Glutamatergic neuron (in vitro differentiated cells): Measurements from ENCODE around the gene MRPS10. TPM values are rescaled to one million over a fixed set of nuclear protein-coding genes. Genes with fewer than 3 reads are reported as not detected.
A peak's percentile ranks its signal among the peaks of the same experiment; 100 is the strongest.
"Not testable (repeated sequence)": the region's sequence is repeated elsewhere in the genome, so short reads cannot be mapped to it uniquely, and the experiment has no call there.

Experiments used
- DNase-seq: peaks from one replicate; pipeline ENCODE4 v3.0.0; 2022
- H3K27ac Mint-ChIP-seq: one replicate; pipeline ENCODE4 v1.8.0; 2020; ENCODE audit warnings: mild to moderate bottlenecking, mixed read lengths, inconsistent platforms; ENCODE audit not compliant: unreplicated experiment
- H3K27me3 Mint-ChIP-seq: one replicate; pipeline ENCODE4 v1.8.0; 2020; ENCODE audit warnings: mild to moderate bottlenecking, moderate library complexity, mixed read lengths, inconsistent platforms; ENCODE audit not compliant: unreplicated experiment
- H3K36me3 Mint-ChIP-seq: one replicate; pipeline ENCODE4 v1.8.0; 2020; ENCODE audit warnings: mild to moderate bottlenecking, mixed read lengths, inconsistent platforms; ENCODE audit not compliant: unreplicated experiment
- H3K4me1 Mint-ChIP-seq: one replicate; pipeline ENCODE4 v1.8.0; 2020; ENCODE audit warnings: mild to moderate bottlenecking, low read depth, mixed read lengths, inconsistent platforms; ENCODE audit not compliant: unreplicated experiment
- H3K4me3 Mint-ChIP-seq: one replicate; pipeline ENCODE4 v1.8.0; 2020; ENCODE audit warnings: mild to moderate bottlenecking, mixed read lengths, inconsistent platforms; ENCODE audit not compliant: unreplicated experiment
- H3K9me3 Mint-ChIP-seq: one replicate; pipeline ENCODE4 v1.8.0; 2020; ENCODE audit warnings: mild to moderate bottlenecking, moderate library complexity, mixed read lengths, inconsistent platforms; ENCODE audit not compliant: unreplicated experiment
- total RNA-seq: library from RNA; stranded (reverse); fragmentation: NEBNext Ultra II Directional; extraction: Animal tissue kit (Norgen Biotek cat#: 25700); gene quantifications from one replicate; pipeline ENCODE4 v1.2.1, GENCODE V29; 2021; ENCODE audit not compliant: unreplicated experiment
- TF ChIP-seq, protein P1 (sequence below): fragments of 200-600 bp; sonication (generic); IDR thresholded peaks from one replicate; pipeline ENCODE4 v1.5.0; 2021; ENCODE audit not compliant: partially characterized antibody, unreplicated experiment

MRPS10 gene
- total RNA-seq, 1 donor from 2014 or later = 25.9 TPM

DNA sequence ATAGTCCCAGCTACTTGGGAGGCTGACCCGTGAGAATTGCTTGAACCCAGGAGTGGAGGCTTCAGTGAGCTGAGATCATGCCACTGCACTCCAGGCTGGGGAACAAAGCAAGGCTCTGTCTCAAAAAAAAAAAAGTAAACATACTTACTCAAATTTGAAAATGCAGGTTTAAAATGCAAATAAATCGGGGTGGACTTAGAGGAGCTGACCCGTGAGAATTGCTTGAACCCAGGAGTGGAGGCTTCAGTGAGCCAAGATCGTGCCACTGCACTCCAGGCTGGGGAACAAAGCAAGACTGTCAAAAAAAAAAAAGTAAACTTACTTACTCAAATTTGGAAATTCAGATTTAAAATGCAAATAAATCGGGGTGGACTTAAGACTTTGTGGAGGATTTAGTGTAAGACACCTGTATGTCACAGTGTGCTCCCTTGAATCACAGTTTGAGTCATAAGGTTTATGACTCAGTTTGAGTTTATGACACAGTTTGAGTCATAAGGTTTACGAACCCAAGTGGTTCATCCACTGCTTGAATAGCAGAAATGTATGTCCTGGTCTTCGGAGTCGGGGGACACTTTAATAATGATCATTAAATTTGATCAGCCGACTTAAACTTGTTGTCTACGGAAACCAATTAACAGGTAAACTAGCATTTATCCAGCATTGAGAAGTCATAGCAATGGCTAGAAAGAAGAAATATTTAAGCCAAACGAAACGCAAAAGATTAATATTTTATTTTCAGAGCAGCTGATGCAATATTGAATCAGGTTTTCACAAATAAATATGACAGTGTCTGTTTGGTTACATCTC, 6.8 kb upstream of the MRPS10 start:
- Mint-ChIP-seq H3K4me3 (no peak overlapping the region), H3K27me3 (peaks cover 2% of the 10 kb centered on the region), H3K27ac (no peak overlapping the region), H3K36me3 (no peaks in the 10 kb centered on the region), H3K9me3 (peaks cover 1% of the 10 kb centered on the region), H3K4me1 (peaks cover 2% of the 10 kb centered on the region)
- TF ChIP-seq, protein P1, sequence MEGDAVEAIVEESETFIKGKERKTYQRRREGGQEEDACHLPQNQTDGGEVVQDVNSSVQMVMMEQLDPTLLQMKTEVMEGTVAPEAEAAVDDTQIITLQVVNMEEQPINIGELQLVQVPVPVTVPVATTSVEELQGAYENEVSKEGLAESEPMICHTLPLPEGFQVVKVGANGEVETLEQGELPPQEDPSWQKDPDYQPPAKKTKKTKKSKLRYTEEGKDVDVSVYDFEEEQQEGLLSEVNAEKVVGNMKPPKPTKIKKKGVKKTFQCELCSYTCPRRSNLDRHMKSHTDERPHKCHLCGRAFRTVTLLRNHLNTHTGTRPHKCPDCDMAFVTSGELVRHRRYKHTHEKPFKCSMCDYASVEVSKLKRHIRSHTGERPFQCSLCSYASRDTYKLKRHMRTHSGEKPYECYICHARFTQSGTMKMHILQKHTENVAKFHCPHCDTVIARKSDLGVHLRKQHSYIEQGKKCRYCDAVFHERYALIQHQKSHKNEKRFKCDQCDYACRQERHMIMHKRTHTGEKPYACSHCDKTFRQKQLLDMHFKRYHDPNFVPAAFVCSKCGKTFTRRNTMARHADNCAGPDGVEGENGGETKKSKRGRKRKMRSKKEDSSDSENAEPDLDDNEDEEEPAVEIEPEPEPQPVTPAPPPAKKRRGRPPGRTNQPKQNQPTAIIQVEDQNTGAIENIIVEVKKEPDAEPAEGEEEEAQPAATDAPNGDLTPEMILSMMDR = no peak
- no peak for DNase-seq

DNA sequence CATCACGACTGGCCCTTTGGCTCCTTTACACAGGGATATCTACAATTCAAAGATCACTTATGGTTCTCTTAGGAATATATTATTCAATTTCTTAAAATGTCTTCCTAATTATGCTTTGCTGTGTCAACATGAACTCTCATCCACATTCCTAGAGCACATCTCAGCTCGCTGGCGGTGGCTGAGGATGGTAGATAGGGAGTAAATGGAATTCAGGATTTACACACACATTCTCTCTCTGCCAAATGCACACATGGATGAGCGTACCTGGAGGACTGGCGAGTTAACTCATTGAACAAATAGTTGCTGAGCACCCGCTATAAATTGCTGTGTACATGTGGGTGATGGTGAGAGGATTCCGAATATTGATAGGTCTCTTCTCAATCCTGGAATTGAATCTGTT, 4.8 kb upstream of the MRPS10 start:
- Mint-ChIP-seq H3K36me3 (no peaks in the 10 kb centered on the region), H3K9me3 (no peaks in the 10 kb centered on the region), H3K27ac (no peak overlapping the region), H3K4me3 (no peak overlapping the region), H3K27me3 (no peaks in the 10 kb centered on the region), H3K4me1 (no peaks in the 10 kb centered on the region)
- DNase-seq = no peak
- TF ChIP-seq, protein P1 = no peak

DNA sequence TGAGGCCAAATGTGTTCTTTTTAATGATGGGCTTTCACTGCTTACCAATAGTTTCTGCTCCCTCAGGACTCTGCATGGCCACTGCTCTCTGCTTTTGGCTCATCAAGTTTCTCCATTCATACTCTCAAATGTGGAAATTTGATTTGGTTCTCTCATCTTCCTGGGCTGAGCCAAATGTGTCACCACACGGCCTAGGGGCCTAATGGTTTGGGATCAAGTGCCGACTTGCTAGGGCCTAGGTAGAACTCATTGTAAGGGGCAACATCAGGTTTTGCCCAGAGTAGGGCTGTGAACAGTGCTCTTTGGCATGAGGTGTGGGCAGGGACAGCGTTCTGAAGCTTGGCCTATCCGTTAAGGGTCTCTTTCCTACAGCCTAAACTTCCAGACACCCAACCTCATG, 3.9 kb upstream of the MRPS10 start:
- TF ChIP-seq, protein P1 = no peak
- Mint-ChIP-seq H3K4me1 (peaks cover 2% of the 10 kb centered on the region), H3K27me3 (no peaks in the 10 kb centered on the region), H3K4me3 (no peak overlapping the region), H3K27ac (no peak overlapping the region), H3K9me3 (no peaks in the 10 kb centered on the region), H3K36me3 (no peaks in the 10 kb centered on the region)
- DNase-seq = no peak

DNA sequence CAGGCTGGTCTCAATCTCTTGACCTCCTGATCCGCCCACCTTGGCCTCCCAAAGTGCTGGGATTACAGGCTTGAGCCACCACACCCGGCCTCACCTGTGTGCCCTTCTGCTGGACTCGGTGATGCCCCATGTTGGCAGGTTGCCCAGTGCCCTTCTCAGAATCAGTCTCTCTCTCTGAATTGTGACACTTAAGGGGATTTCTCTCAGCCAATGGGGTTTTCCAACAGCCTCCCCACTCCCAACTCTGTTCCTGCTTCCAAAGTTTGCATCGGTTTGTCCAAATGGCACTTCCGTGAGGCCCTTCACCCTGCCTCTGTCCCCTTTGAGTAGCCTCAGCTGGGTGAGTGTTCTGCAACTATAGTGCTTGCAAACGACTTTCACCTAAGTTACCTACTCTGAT, 3.1 kb upstream of the MRPS10 start:
- peaks cover 2% of the 10 kb centered on the region for H3K4me1 Mint-ChIP-seq
- H3K27ac Mint-ChIP-seq = no peak overlapping the region
- no peaks in the 10 kb centered on the region for H3K9me3 Mint-ChIP-seq
- no peaks in the 10 kb centered on the region for H3K27me3 Mint-ChIP-seq
- H3K36me3 Mint-ChIP-seq = no peaks in the 10 kb centered on the region
- no peak for DNase-seq
- TF ChIP-seq, protein P1 = no peak
- no peak overlapping the region for H3K4me3 Mint-ChIP-seq

DNA sequence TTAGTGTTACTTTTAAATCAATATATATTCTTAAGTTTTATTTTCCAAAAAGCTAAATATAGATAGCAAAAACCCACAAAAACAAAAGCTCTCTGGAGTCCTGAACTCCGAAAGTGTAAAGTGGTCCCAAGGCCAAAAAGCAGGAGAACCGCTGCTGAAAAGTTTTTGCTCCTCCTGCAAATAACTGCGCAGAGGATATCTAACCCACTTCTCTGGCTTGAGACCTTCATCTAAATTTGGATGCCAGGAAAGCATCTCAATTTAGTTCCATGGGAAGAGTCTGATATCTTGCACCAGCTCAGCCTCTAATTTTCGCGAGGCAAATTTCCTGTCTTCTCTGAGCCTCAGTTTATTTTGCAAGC, 523 bp downstream of the MRPS10 start:
- peak overlapping the region; percentile 94 for H3K27ac Mint-ChIP-seq

DNA sequence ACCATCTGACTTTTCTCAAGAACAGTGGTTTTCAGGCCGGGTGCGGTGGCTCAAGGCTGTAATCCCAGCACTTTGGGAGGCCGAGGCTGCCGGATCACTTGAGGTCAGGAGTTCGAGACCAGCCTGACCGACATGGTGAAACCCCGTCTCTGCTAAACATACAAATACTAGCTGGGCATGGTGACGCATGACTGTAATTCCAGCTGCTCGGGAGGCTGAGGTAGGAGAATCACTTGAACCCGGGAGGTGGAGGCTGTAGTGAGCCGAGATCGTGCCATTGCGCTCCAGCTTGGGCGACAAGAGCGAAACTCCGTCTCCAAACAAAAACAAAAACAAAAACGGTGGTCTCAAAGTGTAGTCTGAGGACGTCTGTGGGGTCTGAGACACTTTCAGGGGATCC, 1.2 kb downstream of the MRPS10 start:
- not testable (repeated sequence) for DNase-seq

More for the DNA sequence above, 523 bp downstream of the MRPS10 start:
- TF ChIP-seq, protein P1 = no peak
- DNase-seq = no peak
- H3K9me3 Mint-ChIP-seq = no peaks in the 10 kb centered on the region
- H3K36me3 Mint-ChIP-seq = no peaks in the 10 kb centered on the region
- H3K4me3 Mint-ChIP-seq = peak overlapping the region; percentile 99
- no peaks in the 10 kb centered on the region for H3K27me3 Mint-ChIP-seq
- H3K4me1 Mint-ChIP-seq = peaks cover 4% of the 10 kb centered on the region

More for the DNA sequence above, 1.2 kb downstream of the MRPS10 start:
- H3K4me1 Mint-ChIP-seq, H3K27ac Mint-ChIP-seq, H3K27me3 Mint-ChIP-seq, H3K9me3 Mint-ChIP-seq, H3K36me3 Mint-ChIP-seq: not testable (repeated sequence)
- H3K4me3 Mint-ChIP-seq = peak overlapping the region; percentile 99
